Fibroblast of pulmonary artery (primary cell): ENCODE results near the gene CERS2.

Source experiments
- DNase-seq: peaks from one replicate; pipeline ENCODE4 v3.0.0-alpha.2; 2010; ENCODE audit warnings: low read depth
- H3K4me3 ChIP-seq: replicated peaks from 2 replicates; pipeline ENCODE4 v1.5.1; 2011; ENCODE audit warnings: low read depth, mild to moderate bottlenecking, control low read depth, low read length, moderate library complexity
- CTCF ChIP-seq: IDR thresholded peaks from 2 replicates; pipeline ENCODE4 v1.5.1; 2011; ENCODE audit warnings: mild to moderate bottlenecking, control low read depth, low read length, inconsistent platforms; ENCODE audit errors: missing control alignments

Gene CERS2

GRCh38 chr1:150973836-150974579 is 627 bp downstream of the CERS2 start:
- peak overlapping the region; percentile 83 for H3K4me3 ChIP-seq

GRCh38 chr1:150973258-150973835 is 1.3 kb downstream of the CERS2 start:
- H3K4me3 ChIP-seq = peak overlapping the region; percentile 83
- no peak for DNase-seq
- no peak for TF ChIP-seq CTCF

More at GRCh38 chr1:150973836-150974579, 627 bp downstream of the CERS2 start:
- DNase-seq = no peak
- no peak for TF ChIP-seq CTCF

- H3K4me3 ChIP-seq = peak overlapping the region; percentile 83
- DNase-seq = no peak
- no peak for TF ChIP-seq CTCF
Measured at GRCh38 chr1:150972417-150972940, 2.2 kb downstream of the CERS2 start.

- H3K4me3 ChIP-seq = peak overlapping the region; percentile 83
- TF ChIP-seq CTCF = no peak
- DNase-seq = no peak
Measured at GRCh38 chr1:150971583-150972416, 2.8 kb downstream of the CERS2 start.

- H3K4me3 ChIP-seq = peak overlapping the region; percentile 83
- TF ChIP-seq CTCF = no peak
Measured at GRCh38 chr1:150970808-150971582, 3.6 kb downstream of the CERS2 start.

GRCh38 chr1:150969626-150970025 is 5.0 kb downstream of the CERS2 start:
- TF ChIP-seq CTCF = no peak
- H3K4me3 ChIP-seq = no peak overlapping the region
- DNase-seq = no peak

More at GRCh38 chr1:150970808-150971582, 3.6 kb downstream of the CERS2 start:
- DNase-seq = peak; percentile 70
